K562 (cell line): Measurements from ENCODE around the gene CCDC127. TPM values are rescaled to one million over a fixed set of nuclear protein-coding genes. Genes with fewer than 3 reads are reported as not detected.

Experiments
- ADNP ChIP-seq: fragments of 200-800 bp; sonication (Bioruptor generic); IDR thresholded peaks from 2 replicates; pipeline ENCODE4 v1.6.1; 2016; ENCODE audit warnings: missing genetic modification characterization, missing compliant biosample characterization
- FOXA3 ChIP-seq, 2 experiments: fragments of 450-650 bp in 1 of 2; sonication (generic) in 1 of 2; formaldehyde crosslinking; IDR thresholded peaks in 1 of 2; conservative IDR thresholded peaks in 1 of 2; 2 replicates each; pipeline versions ENCODE4 v1.4.0 to v1.8.0; 2020 to 2022; ENCODE audit warnings: mild to moderate bottlenecking in 2 of 2, missing genetic modification reagents in 1 of 2
- JUN ChIP-seq, 2 experiments: sonication (generic) in 1 of 2; formaldehyde crosslinking in 1 of 2; IDR thresholded peaks; 2 replicates each; pipeline versions ENCODE4 v1.6.1 to v1.8.0; 2012 to 2022; ENCODE audit warnings: borderline replicate concordance in 2 of 2, mild to moderate bottlenecking in 2 of 2, improper control_type of control experiment in 1 of 2, low read depth in 1 of 2, low read length in 1 of 2, missing genetic modification reagents in 1 of 2
- JUND ChIP-seq, 2 experiments: IDR thresholded peaks; 2 replicates in 1 of 2; 3 replicates in 1 of 2; pipeline ENCODE4 v1.6.1; 2011; ENCODE audit warnings: borderline replicate concordance in 2 of 2, low read depth in 2 of 2, low read length in 2 of 2, improper control_type of control experiment in 1 of 2, missing biosample characterization in 1 of 2, missing genetic modification characterization in 1 of 2, missing genetic modification reagents in 1 of 2
- LCOR ChIP-seq: sonication (generic); formaldehyde crosslinking; IDR thresholded peaks from 2 replicates; pipeline ENCODE4 v1.8.0; 2022; ENCODE audit warnings: mild to moderate bottlenecking, missing genetic modification reagents
- MAFF ChIP-seq: IDR thresholded peaks from 2 replicates; pipeline ENCODE4 v1.6.1; 2012; ENCODE audit warnings: low read length, improper control_type of control experiment
- RAD21 ChIP-seq, 2 experiments: fragments of 250-450 bp in 1 of 2; fragments of 450-650 bp in 1 of 2; sonication (Bioruptor Pico) in 1 of 2; formaldehyde crosslinking in 1 of 2; IDR thresholded peaks in 1 of 2; conservative IDR thresholded peaks in 1 of 2; 2 replicates each; pipeline versions ENCODE4 v1.4.0 to v1.8.0; 2020 to 2022; ENCODE audit warnings: mild to moderate bottlenecking in 2 of 2, moderate library complexity in 1 of 2
- SMAD4 ChIP-seq: fragments of 250-450 bp; sonication (Bioruptor Pico); conservative IDR thresholded peaks from 2 replicates; pipeline ENCODE4 v1.8.0; 2021; ENCODE audit warnings: inconsistent platforms, mild to moderate bottlenecking, moderate library complexity
- SMC3 ChIP-seq: conservative IDR thresholded peaks from 2 replicates; pipeline ENCODE4 v1.6.1; 2011; ENCODE audit warnings: low read depth, low read length, improper control_type of control experiment; ENCODE audit not compliant: insufficient read depth
- TCF3 ChIP-seq: sonication (generic); formaldehyde crosslinking; IDR thresholded peaks from 2 replicates; pipeline ENCODE4 v1.4.0; 2020; ENCODE audit warnings: mild to moderate bottlenecking, missing genetic modification reagents
- U2AF2 ChIP-seq: fragments of 200-400 bp; formaldehyde crosslinking; optimal IDR thresholded peaks from 2 replicates; pipeline ENCODE3; 2017; ENCODE audit warnings: low read depth, mild to moderate bottlenecking, low read length
- ZFPM2 ChIP-seq: fragments of 250-450 bp; sonication (Bioruptor Pico); IDR thresholded peaks from 2 replicates; pipeline ENCODE4 v1.5.1; 2022; ENCODE audit warnings: mild to moderate bottlenecking
- polyA plus RNA-seq, 8 experiments: library from polyadenylated mRNA; depleted of rRNA in 4 of 8; stranded (reverse) in 5 of 8; unstranded in 3 of 8; fragments of >200 nt; fragmentation: Nextera tagmentation in 2 of 8; fragmentation: Illumina TruSeq in 1 of 8; extraction: Ambion mirVana in 2 of 8; extraction: Trizol in 1 of 8; gene quantifications; 2 replicates each; pipeline versions ENCODE4 v1.2.1 to v1.2.3, GENCODE V29; 2011 to 2014; ENCODE audit warnings: inconsistent platforms in 1 of 8, missing spikeins in 1 of 8
- total RNA-seq, 7 experiments: library from RNA; depleted of rRNA in 6 of 7; stranded (reverse); fragments of >200 nt in 6 of 7; fragmentation: Illumina TruSeq in 2 of 7; extraction: Trizol in 2 of 7; gene quantifications; 2 replicates each; pipeline versions ENCODE4 v1.2.1 to v1.2.3, GENCODE V29; 2011 to 2021; ENCODE audit warnings: low replicate concordance in 1 of 7
- TF ChIP-seq, protein P1 (sequence below): fragments of 450-650 bp; IDR thresholded peaks from 2 replicates; pipeline ENCODE4 v1.6.1; 2018; ENCODE audit warnings: mild to moderate bottlenecking, low read depth; ENCODE audit not compliant: partially characterized antibody
- TF ChIP-seq, protein P2 (sequence below): fragments of 250-450 bp; sonication (Bioruptor Pico); IDR thresholded peaks from 2 replicates; pipeline ENCODE4 v1.4.0; 2020; ENCODE audit warnings: mild to moderate bottlenecking, moderate library complexity
- TF ChIP-seq, protein P3 (sequence below): fragments of 450-650 bp; IDR thresholded peaks from 2 replicates; pipeline ENCODE4 v1.6.1; 2014; ENCODE audit warnings: low read depth, mild to moderate bottlenecking, moderate library complexity, borderline replicate concordance
- TF ChIP-seq, protein P4 (sequence below), 2 experiments: IDR thresholded peaks; 2 replicates each; pipeline ENCODE4 v1.6.1; 2012; ENCODE audit warnings: improper control_type of control experiment in 2 of 2, low read depth in 2 of 2, low read length in 2 of 2, borderline replicate concordance in 1 of 2

The CCDC127 gene
- total and polyA plus RNA-seq, 9 of the 15 experiments (the other 6 are each of a cell fraction or from before 2014, with no cell fraction given), result 2.7 to 4.5 (median 4.1) TPM

DNA sequence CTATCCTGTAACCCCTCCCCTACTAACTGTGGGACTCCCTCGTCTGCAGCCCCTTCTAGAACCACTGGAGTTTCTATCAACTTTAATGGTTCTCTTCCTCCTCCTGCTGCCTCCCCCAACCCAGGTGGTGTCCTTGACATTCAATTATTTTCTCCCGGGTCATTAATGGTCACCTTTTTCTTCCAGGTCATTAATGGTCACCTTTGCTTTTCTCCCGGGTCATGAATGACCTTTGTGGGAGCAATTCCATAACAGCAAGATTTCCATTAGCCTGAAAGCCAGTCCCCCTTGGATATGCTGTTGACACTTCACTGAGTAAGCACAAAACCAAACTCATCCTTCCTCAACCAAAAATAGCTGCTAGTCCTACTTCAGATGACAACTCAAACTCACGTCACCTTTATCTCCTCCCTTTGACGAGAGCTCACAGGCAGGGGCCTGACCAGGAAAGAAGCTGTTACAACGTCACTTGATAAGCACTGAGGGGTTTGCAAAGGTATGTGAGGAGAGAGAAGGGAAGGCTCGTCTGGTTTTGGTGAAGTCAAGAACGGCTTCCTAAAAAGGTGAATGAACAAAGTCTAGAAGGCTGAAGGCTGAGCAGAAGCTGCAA, 10.9 kb downstream of the CCDC127 start (continued):
- TF ChIP-seq SMAD4 (CRISPR knock-in tag) (no peak), U2AF2 (no peak), JUND (IDR thresholded peaks at IDR 0.05; ENCODE audit: borderline replicate concordance, low read depth, low read length) (peak; percentile 49; the same call in 1 of the 2 replicates), JUND (tag; IDR thresholded peaks at IDR 0.05; ENCODE audit: borderline replicate concordance, low read depth, low read length) (peak; percentile 45; the same call in 1 of the 3 replicates), ZFPM2 (CRISPR knock-in tag) (no peak), SMC3 (no peak), FOXA3 (CRISPR knock-in tag; conservative IDR thresholded peaks at IDR 0.05 in 1 of 2, IDR thresholded peaks at IDR 0.05 in 1 of 2) (0 out of 4 replicates have a peak, but pooled peaks have one; percentile 15 to 34), JUN (IDR thresholded peaks at IDR 0.05; ENCODE audit: borderline replicate concordance, low read depth, low read length) (peak; percentile 43; the same call in 1 of the 2 replicates), JUN (CRISPR knock-in tag; IDR thresholded peaks at IDR 0.05; ENCODE audit: borderline replicate concordance) (no peak), RAD21 (CRISPR knock-in tag; conservative IDR thresholded peaks at IDR 0.05 in 1 of 2, IDR thresholded peaks at IDR 0.05 in 1 of 2) (no peak), TCF3 (CRISPR knock-in tag) (0 out of 2 replicates have a peak, but pooled peaks have one; percentile 5), LCOR (peak; percentile 21; the same call in 1 of the 2 replicates), ADNP (no peak), MAFF (peak; percentile 33; the same call in 1 of the 2 replicates)
- TF ChIP-seq, protein P1, sequence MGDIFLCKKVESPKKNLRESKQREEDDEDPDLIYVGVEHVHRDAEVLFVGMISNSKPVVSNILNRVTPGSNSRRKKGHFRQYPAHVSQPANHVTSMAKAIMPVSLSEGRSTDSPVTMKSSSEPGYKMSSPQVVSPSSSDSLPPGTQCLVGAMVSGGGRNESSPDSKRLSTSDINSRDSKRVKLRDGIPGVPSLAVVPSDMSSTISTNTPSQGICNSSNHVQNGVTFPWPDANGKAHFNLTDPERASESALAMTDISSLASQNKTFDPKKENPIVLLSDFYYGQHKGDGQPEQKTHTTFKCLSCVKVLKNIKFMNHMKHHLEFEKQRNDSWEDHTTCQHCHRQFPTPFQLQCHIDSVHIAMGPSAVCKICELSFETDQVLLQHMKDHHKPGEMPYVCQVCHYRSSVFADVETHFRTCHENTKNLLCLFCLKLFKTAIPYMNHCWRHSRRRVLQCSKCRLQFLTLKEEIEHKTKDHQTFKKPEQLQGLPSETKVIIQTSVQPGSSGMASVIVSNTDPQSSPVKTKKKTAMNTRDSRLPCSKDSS, result no peak
- TF ChIP-seq, protein P2, sequence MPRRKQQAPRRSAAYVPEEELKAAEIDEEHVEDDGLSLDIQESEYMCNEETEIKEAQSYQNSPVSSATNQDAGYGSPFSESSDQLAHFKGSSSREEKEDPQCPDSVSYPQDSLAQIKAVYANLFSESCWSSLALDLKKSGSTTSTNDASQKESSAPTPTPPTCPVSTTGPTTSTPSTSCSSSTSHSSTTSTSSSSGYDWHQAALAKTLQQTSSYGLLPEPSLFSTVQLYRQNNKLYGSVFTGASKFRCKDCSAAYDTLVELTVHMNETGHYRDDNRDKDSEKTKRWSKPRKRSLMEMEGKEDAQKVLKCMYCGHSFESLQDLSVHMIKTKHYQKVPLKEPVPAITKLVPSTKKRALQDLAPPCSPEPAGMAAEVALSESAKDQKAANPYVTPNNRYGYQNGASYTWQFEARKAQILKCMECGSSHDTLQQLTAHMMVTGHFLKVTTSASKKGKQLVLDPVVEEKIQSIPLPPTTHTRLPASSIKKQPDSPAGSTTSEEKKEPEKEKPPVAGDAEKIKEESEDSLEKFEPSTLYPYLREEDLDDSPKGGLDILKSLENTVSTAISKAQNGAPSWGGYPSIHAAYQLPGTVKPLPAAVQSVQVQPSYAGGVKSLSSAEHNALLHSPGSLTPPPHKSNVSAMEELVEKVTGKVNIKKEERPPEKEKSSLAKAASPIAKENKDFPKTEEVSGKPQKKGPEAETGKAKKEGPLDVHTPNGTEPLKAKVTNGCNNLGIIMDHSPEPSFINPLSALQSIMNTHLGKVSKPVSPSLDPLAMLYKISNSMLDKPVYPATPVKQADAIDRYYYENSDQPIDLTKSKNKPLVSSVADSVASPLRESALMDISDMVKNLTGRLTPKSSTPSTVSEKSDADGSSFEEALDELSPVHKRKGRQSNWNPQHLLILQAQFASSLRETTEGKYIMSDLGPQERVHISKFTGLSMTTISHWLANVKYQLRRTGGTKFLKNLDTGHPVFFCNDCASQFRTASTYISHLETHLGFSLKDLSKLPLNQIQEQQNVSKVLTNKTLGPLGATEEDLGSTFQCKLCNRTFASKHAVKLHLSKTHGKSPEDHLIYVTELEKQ, result no peak
- TF ChIP-seq, protein P3, sequence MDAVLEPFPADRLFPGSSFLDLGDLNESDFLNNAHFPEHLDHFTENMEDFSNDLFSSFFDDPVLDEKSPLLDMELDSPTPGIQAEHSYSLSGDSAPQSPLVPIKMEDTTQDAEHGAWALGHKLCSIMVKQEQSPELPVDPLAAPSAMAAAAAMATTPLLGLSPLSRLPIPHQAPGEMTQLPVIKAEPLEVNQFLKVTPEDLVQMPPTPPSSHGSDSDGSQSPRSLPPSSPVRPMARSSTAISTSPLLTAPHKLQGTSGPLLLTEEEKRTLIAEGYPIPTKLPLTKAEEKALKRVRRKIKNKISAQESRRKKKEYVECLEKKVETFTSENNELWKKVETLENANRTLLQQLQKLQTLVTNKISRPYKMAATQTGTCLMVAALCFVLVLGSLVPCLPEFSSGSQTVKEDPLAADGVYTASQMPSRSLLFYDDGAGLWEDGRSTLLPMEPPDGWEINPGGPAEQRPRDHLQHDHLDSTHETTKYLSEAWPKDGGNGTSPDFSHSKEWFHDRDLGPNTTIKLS, result no peak
- TF ChIP-seq, protein P4, sequence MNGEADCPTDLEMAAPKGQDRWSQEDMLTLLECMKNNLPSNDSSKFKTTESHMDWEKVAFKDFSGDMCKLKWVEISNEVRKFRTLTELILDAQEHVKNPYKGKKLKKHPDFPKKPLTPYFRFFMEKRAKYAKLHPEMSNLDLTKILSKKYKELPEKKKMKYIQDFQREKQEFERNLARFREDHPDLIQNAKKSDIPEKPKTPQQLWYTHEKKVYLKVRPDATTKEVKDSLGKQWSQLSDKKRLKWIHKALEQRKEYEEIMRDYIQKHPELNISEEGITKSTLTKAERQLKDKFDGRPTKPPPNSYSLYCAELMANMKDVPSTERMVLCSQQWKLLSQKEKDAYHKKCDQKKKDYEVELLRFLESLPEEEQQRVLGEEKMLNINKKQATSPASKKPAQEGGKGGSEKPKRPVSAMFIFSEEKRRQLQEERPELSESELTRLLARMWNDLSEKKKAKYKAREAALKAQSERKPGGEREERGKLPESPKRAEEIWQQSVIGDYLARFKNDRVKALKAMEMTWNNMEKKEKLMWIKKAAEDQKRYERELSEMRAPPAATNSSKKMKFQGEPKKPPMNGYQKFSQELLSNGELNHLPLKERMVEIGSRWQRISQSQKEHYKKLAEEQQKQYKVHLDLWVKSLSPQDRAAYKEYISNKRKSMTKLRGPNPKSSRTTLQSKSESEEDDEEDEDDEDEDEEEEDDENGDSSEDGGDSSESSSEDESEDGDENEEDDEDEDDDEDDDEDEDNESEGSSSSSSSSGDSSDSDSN (IDR thresholded peaks at IDR 0.05; ENCODE audit: borderline replicate concordance in 1 of 2, low read depth in 2 of 2, low read length in 2 of 2), result no peak; a peak in 1 of 4 replicates
